ENCODE results near the gene MVK. TPM values are rescaled to one million over a fixed set of nuclear protein-coding genes. Genes with fewer than 3 reads are reported as not detected.
"Not testable (repeated sequence)": the region's sequence is repeated elsewhere in the genome, so short reads cannot be mapped to it uniquely, and the experiment has no call there.

MVK gene
- polyA plus RNA-seq, 1 donor from 2014 or later: 2.6 TPM

GRCh38 chr12:109598428-109598854, 24.8 kb downstream of the MVK start:
- H3K27me3 Mint-ChIP-seq: no peaks in the 10 kb centered on the region
- no peaks in the 10 kb centered on the region for H3K9me3 Mint-ChIP-seq
- H3K27ac Mint-ChIP-seq: peak overlapping the region in 1 of 3 donors; percentile 57
- H3K36me3 Mint-ChIP-seq: peaks cover 2% of the 10 kb centered on the region
- no peak overlapping the region for H3K4me3 Mint-ChIP-seq
- peaks cover 0 to 10% (median 6%) of the 10 kb centered on the region in 3 donors for H3K4me1 Mint-ChIP-seq

GRCh38 chr12:109599087-109599486, 25.5 kb downstream of the MVK start:
- Mint-ChIP-seq H3K4me1 (peaks cover 0 to 12% (median 8%) of the 10 kb centered on the region in 3 donors), H3K36me3 (peaks cover 2% of the 10 kb centered on the region), H3K27me3 (peaks cover 4% of the 10 kb centered on the region), H3K9me3 (no peaks in the 10 kb centered on the region), H3K27ac (no peak overlapping the region), H3K4me3 (no peak overlapping the region)

- Mint-ChIP-seq H3K4me1 (peaks cover 0 to 14% (median 8%) of the 10 kb centered on the region in 3 donors), H3K27me3 (peaks cover 4% of the 10 kb centered on the region), H3K4me3 (no peak overlapping the region), H3K27ac (no peak overlapping the region), H3K9me3 (no peaks in the 10 kb centered on the region), H3K36me3 (peaks cover 2% of the 10 kb centered on the region)
Measured at GRCh38 chr12:109600481-109600880, 26.9 kb downstream of the MVK start.

GRCh38 chr12:109600995-109601394, 27.4 kb downstream of the MVK start:
- H3K36me3 Mint-ChIP-seq: no peaks in the 10 kb centered on the region
- no peak overlapping the region for H3K4me3 Mint-ChIP-seq
- H3K27ac Mint-ChIP-seq: no peak overlapping the region
- peaks cover 0 to 14% (median 8%) of the 10 kb centered on the region in 3 donors for H3K4me1 Mint-ChIP-seq
- H3K27me3 Mint-ChIP-seq: peaks cover 4% of the 10 kb centered on the region
- H3K9me3 Mint-ChIP-seq: no peaks in the 10 kb centered on the region

GRCh38 chr12:109601557-109601956, 28.0 kb downstream of the MVK start:
- Mint-ChIP-seq H3K36me3 (no peaks in the 10 kb centered on the region), H3K4me1 (peaks cover 0 to 14% (median 8%) of the 10 kb centered on the region in 3 donors), H3K27me3 (peaks cover 4% of the 10 kb centered on the region), H3K27ac (no peak overlapping the region), H3K9me3 (no peaks in the 10 kb centered on the region), H3K4me3 (no peak overlapping the region)

GRCh38 chr12:109602132-109602531, 28.5 kb downstream of the MVK start:
- H3K27ac Mint-ChIP-seq, H3K4me3 Mint-ChIP-seq, H3K27me3 Mint-ChIP-seq, H3K36me3 Mint-ChIP-seq, H3K9me3 Mint-ChIP-seq: not testable (repeated sequence)
- H3K4me1 Mint-ChIP-seq: peaks cover 0 to 14% (median 8%) of the 10 kb centered on the region in 3 donors

- Mint-ChIP-seq H3K36me3 (no peaks in the 10 kb centered on the region), H3K27me3 (peaks cover 4% of the 10 kb centered on the region), H3K9me3 (no peaks in the 10 kb centered on the region), H3K4me3 (no peak overlapping the region), H3K4me1 (peaks cover 0 to 8% (median 2%) of the 10 kb centered on the region in 3 donors), H3K27ac (no peak overlapping the region)
Measured at GRCh38 chr12:109604132-109604585, 30.6 kb downstream of the MVK start.

GRCh38 chr12:109605016-109605415, 31.4 kb downstream of the MVK start:
- no peak overlapping the region for H3K4me3 Mint-ChIP-seq
- H3K27ac Mint-ChIP-seq: peak overlapping the region in 1 of 3 donors; percentile 47

GRCh38 chr12:109605599-109606228, 32.1 kb downstream of the MVK start:
- no peaks in the 10 kb centered on the region for H3K36me3 Mint-ChIP-seq
- H3K4me1 Mint-ChIP-seq: peaks cover 0 to 4% (median 2%) of the 10 kb centered on the region in 3 donors
- no peak overlapping the region for H3K27ac Mint-ChIP-seq
- no peak overlapping the region for H3K4me3 Mint-ChIP-seq
- no peaks in the 10 kb centered on the region for H3K9me3 Mint-ChIP-seq
- H3K27me3 Mint-ChIP-seq: peaks cover 10% of the 10 kb centered on the region

More at GRCh38 chr12:109605016-109605415, 31.4 kb downstream of the MVK start:
- Mint-ChIP-seq H3K27me3 (peaks cover 10% of the 10 kb centered on the region), H3K36me3 (no peaks in the 10 kb centered on the region), H3K9me3 (no peaks in the 10 kb centered on the region), H3K4me1 (peaks cover 0 to 8% (median 2%) of the 10 kb centered on the region in 3 donors)

- no peaks in the 10 kb centered on the region for H3K36me3 Mint-ChIP-seq
- H3K4me1 Mint-ChIP-seq: peaks cover 0 to 4% (median 2%) of the 10 kb centered on the region in 3 donors
- H3K27me3 Mint-ChIP-seq: peaks cover 10% of the 10 kb centered on the region
- H3K9me3 Mint-ChIP-seq: no peaks in the 10 kb centered on the region
- H3K27ac Mint-ChIP-seq: no peak overlapping the region
- no peak overlapping the region for H3K4me3 Mint-ChIP-seq
Measured at GRCh38 chr12:109606320-109607028, 32.9 kb downstream of the MVK start.

- Mint-ChIP-seq H3K36me3 (no peaks in the 10 kb centered on the region), H3K27ac (no peak overlapping the region), H3K4me1 (peaks cover 0 to 4% (median 2%) of the 10 kb centered on the region in 3 donors), H3K27me3 (peaks cover 10% of the 10 kb centered on the region), H3K4me3 (no peak overlapping the region), H3K9me3 (no peaks in the 10 kb centered on the region)
Measured at GRCh38 chr12:109607618-109608017, 34.0 kb downstream of the MVK start.

GRCh38 chr12:109608270-109608669, 34.7 kb downstream of the MVK start:
- Mint-ChIP-seq H3K9me3 (no peaks in the 10 kb centered on the region), H3K27ac (no peak overlapping the region), H3K36me3 (no peaks in the 10 kb centered on the region), H3K27me3 (peaks cover 10% of the 10 kb centered on the region), H3K4me1 (peaks cover 0 to 4% (median 2%) of the 10 kb centered on the region in 3 donors), H3K4me3 (no peak overlapping the region)

- Mint-ChIP-seq H3K4me3 (no peak overlapping the region), H3K27ac (no peak overlapping the region), H3K36me3 (no peaks in the 10 kb centered on the region), H3K9me3 (no peaks in the 10 kb centered on the region), H3K4me1 (peaks cover 0 to 3% (median under 1%) of the 10 kb centered on the region in 3 donors), H3K27me3 (peaks cover 8% of the 10 kb centered on the region)
Measured at GRCh38 chr12:109608793-109609192, 35.2 kb downstream of the MVK start.

- H3K27me3 Mint-ChIP-seq: peaks cover 6% of the 10 kb centered on the region
- H3K36me3 Mint-ChIP-seq: no peaks in the 10 kb centered on the region
- H3K4me3 Mint-ChIP-seq: no peak overlapping the region
- H3K4me1 Mint-ChIP-seq: peaks cover 0 to under 1% (median 0%) of the 10 kb centered on the region in 3 donors
- H3K27ac Mint-ChIP-seq: no peak overlapping the region
- no peaks in the 10 kb centered on the region for H3K9me3 Mint-ChIP-seq
Measured at GRCh38 chr12:109609342-109609741, 35.7 kb downstream of the MVK start.

- Mint-ChIP-seq H3K27me3 (peaks cover 9% of the 10 kb centered on the region), H3K4me3 (no peak overlapping the region), H3K36me3 (no peaks in the 10 kb centered on the region), H3K9me3 (no peaks in the 10 kb centered on the region), H3K27ac (no peak overlapping the region), H3K4me1 (no peaks in the 10 kb centered on the region)
Measured at GRCh38 chr12:109610523-109610922, 36.9 kb downstream of the MVK start.

All from IgD-negative memory B cell (primary cell).